Left colon (tissue), 2 donors: Measurements from ENCODE around the gene FAM24A. TPM values are rescaled to one million over a fixed set of nuclear protein-coding genes. Genes with fewer than 3 reads are reported as not detected.

Source experiments
- ATAC-seq: fragments of 200-7000 bp; cut with Tn5 transposase; one replicate; pipeline ENCODE4 v1.9.1; 2020; ENCODE audit warnings: mild to moderate bottlenecking, moderate library complexity
- DNase-seq, 2 donors: peaks; one replicate each; pipeline ENCODE4 v3.0.0-alpha.2; 2020
- intact Hi-C, 2 donors: fragments of 100-400 bp; cut with DNase I in 1 of 2; cut with micrococcal nuclease in 1 of 2; formaldehyde crosslinking; loops; one replicate each; pipeline versions ENCODE4 v1.11.2 to v1.14.0; 2022; cut with DNase I, micrococcal nuclease
- total RNA-seq, 2 donors: library from RNA; stranded (reverse); fragmentation: NEBNext Ultra II Directional; extraction: Animal tissue kit (Norgen Biotek cat#: 25700); gene quantifications; one replicate each; pipeline ENCODE4 v1.2.1, GENCODE V29; 2021
- donor health status: DM: no; HTN: no; CAD: no.
- donor health status: DM: yes; HTN: yes; CAD: no.

FAM24A gene
- total RNA-seq, 2 donors from 2014 or later: not detected

GRCh38 chr10:122911889-122912484 is 1.6 kb downstream of the FAM24A start:
- DNase-seq (peak in 1 of 2 donors; percentile 49), ATAC-seq (peak; percentile 76)

GRCh38 chr10:122915700-122916099 is 5.3 kb downstream of the FAM24A start:
- DNase-seq: no peak
- no peak for ATAC-seq
- intact Hi-C loops: no loop called here

More at GRCh38 chr10:122911889-122912484, 1.6 kb downstream of the FAM24A start:
- intact Hi-C loops: no loop called here

GRCh38 chr10:122930140-122930539 is 19.7 kb downstream of the FAM24A start:
- intact Hi-C loops: no loop called here
- no peak for ATAC-seq
- DNase-seq: no peak

GRCh38 chr10:122931088-122931906 is 20.9 kb downstream of the FAM24A start:
- intact Hi-C loops: no loop called here
- no peak for DNase-seq
- ATAC-seq: no peak

GRCh38 chr10:122939133-122939855 is 28.9 kb downstream of the FAM24A start:
- no peak for DNase-seq
- intact Hi-C loops: no loop called here
- ATAC-seq: no peak

GRCh38 chr10:122939856-122940543 is 29.6 kb downstream of the FAM24A start:
- ATAC-seq: no peak
- intact Hi-C loops: no loop called here
- DNase-seq: no peak

GRCh38 chr10:122949296-122949695 is 38.9 kb downstream of the FAM24A start:
- ATAC-seq (no peak), DNase-seq (no peak)
- intact Hi-C loops: no loop called here

- peak; percentile 98 for ATAC-seq
- peak; percentile 95 to 98 for DNase-seq
- intact Hi-C loops: no loop called here
Measured at GRCh38 chr10:122953902-122954730, 43.7 kb downstream of the FAM24A start, which contains the start of gene C10orf88. Gene C10orf88, minus strand, starts transcription at chr10:122954227. Its CDS starts 49 bp downstream, at chr10:122954178.

- ATAC-seq: no peak
- intact Hi-C loops: no loop called here
- DNase-seq: no peak
Measured at GRCh38 chr10:122954731-122955050, 44.3 kb downstream of the FAM24A start.

GRCh38 chr10:122955892-122956291 is 45.5 kb downstream of the FAM24A start:
- intact Hi-C loops: no loop called here
- ATAC-seq: no peak
- no peak for DNase-seq

- no peak for ATAC-seq
- intact Hi-C loops: no loop called here
- no peak for DNase-seq
Measured at GRCh38 chr10:122957474-122957873, 47.1 kb downstream of the FAM24A start.

- DNase-seq (no peak), ATAC-seq (no peak)
- intact Hi-C loops: no loop called here
Measured at GRCh38 chr10:122962405-122962804, 52.0 kb downstream of the FAM24A start.

Other genes with a start within 250 kb of the FAM24A start
- not detected for gene C10orf120, start 210.8 kb upstream of the FAM24A start, total RNA-seq
- gene CUZD1, start 64.8 kb upstream of the FAM24A start, total RNA-seq: under 1 TPM; 0.64 to 0.82 TPM
- 1 to 10 TPM; 3.9 to 4.1 TPM for gene FAM24B, start 31.0 kb upstream of the FAM24A start, total RNA-seq
- 1 to 10 TPM; 6.0 to 7.1 TPM for gene C10orf88, start 43.6 kb downstream of the FAM24A start, total RNA-seq
- gene PSTK, start 69.8 kb downstream of the FAM24A start, total RNA-seq: 1 to 10 TPM; 2.0 to 3.2 TPM
- 10 to 100 TPM; 10.9 to 14.1 TPM for gene IKZF5, start 98.2 kb downstream of the FAM24A start, total RNA-seq
- 10 to 100 TPM; 39.8 to 45.2 TPM for gene ACADSB, start 98.4 kb downstream of the FAM24A start, total RNA-seq
- 1 to 10 TPM in 1 of 2 donors, under 1 TPM in 1; 0.36 to 1.2 TPM for gene HMX3, start 225.4 kb downstream of the FAM24A start, total RNA-seq
- under 1 TPM; 0.18 to 0.20 TPM for gene HMX2, start 237.5 kb downstream of the FAM24A start, total RNA-seq
- 10 to 100 TPM; 58.2 to 69.6 TPM for gene BUB3, start 243.8 kb downstream of the FAM24A start, total RNA-seq